HG02852 (cell line): ENCODE data around the gene OTOG.

Source experiments
- ATAC-seq: cut with Tn5 transposase; IDR thresholded peaks from one replicate; pipeline ENCODE4 v1.9.1; 2021; ENCODE audit warnings: mild to moderate bottlenecking, moderate library complexity; ENCODE audit not compliant: unreplicated experiment

The OTOG gene

GRCh38 chr11:17519061-17519885 lies 27.8 kb upstream of the OTOG start:
- no peak for ATAC-seq

GRCh38 chr11:17521106-17521900 lies 25.8 kb upstream of the OTOG start:
- ATAC-seq: no peak

GRCh38 chr11:17522655-17523054 lies 24.4 kb upstream of the OTOG start:
- no peak for ATAC-seq

GRCh38 chr11:17524221-17524620 lies 22.8 kb upstream of the OTOG start:
- ATAC-seq: no peak

- ATAC-seq: no peak
Measured at GRCh38 chr11:17525570-17525969, 21.5 kb upstream of the OTOG start.

GRCh38 chr11:17526326-17526725 lies 20.7 kb upstream of the OTOG start:
- ATAC-seq: no peak

- no peak for ATAC-seq
Measured at GRCh38 chr11:17526931-17527627, 20.0 kb upstream of the OTOG start.

GRCh38 chr11:17527628-17527995 lies 19.4 kb upstream of the OTOG start:
- no peak for ATAC-seq

GRCh38 chr11:17528181-17528691 lies 18.8 kb upstream of the OTOG start:
- ATAC-seq: peak; percentile 77

- ATAC-seq: no peak
Measured at GRCh38 chr11:17528906-17529843, 17.9 kb upstream of the OTOG start.

GRCh38 chr11:17529844-17530185 lies 17.2 kb upstream of the OTOG start:
- no peak for ATAC-seq

GRCh38 chr11:17531071-17531600 lies 15.9 kb upstream of the OTOG start:
- no peak for ATAC-seq

GRCh38 chr11:17531636-17532113 lies 15.4 kb upstream of the OTOG start:
- no peak for ATAC-seq

- ATAC-seq: no peak
Measured at GRCh38 chr11:17532784-17533183, 14.3 kb upstream of the OTOG start.

- no peak for ATAC-seq
Measured at GRCh38 chr11:17533341-17533740, 13.7 kb upstream of the OTOG start.

- ATAC-seq: no peak
Measured at GRCh38 chr11:17533778-17534415, 13.2 kb upstream of the OTOG start.

- ATAC-seq: no peak
Measured at GRCh38 chr11:17535488-17535887, 11.6 kb upstream of the OTOG start.

- no peak for ATAC-seq
Measured at GRCh38 chr11:17537261-17537660, 9.8 kb upstream of the OTOG start.

GRCh38 chr11:17538054-17538453 lies 9.0 kb upstream of the OTOG start:
- no peak for ATAC-seq

GRCh38 chr11:17538731-17539130 lies 8.3 kb upstream of the OTOG start:
- ATAC-seq: no peak
